Liver (tissue), 9 donors: Measurements from ENCODE around the gene CALCA. TPM values are rescaled to one million over a fixed set of nuclear protein-coding genes. Genes with fewer than 3 reads are reported as not detected.

Experiments used
- DNase-seq: peaks from one replicate; pipeline ENCODE4 v3.0.0-alpha.2; 2017; ENCODE audit warnings: low spot score
- H3K27ac ChIP-seq, 2 donors: one replicate each; pipeline ENCODE4 v1.7.0; 2013; ENCODE audit warnings: inconsistent platforms in 2 of 2, low read length in 2 of 2, control low read depth in 1 of 2, low read depth in 1 of 2, mild to moderate bottlenecking in 1 of 2
- H3K27me3 ChIP-seq, 4 donors: one replicate each; pipeline versions ENCODE4 v1.6.1 to v1.7.0; 2013; ENCODE audit warnings: low read length in 3 of 4, inconsistent platforms in 1 of 4, mild to moderate bottlenecking in 1 of 4, moderate library complexity in 1 of 4; ENCODE audit not compliant: control insufficient read depth in 4 of 4, insufficient read depth in 4 of 4
- H3K36me3 ChIP-seq, 4 donors: one replicate each; pipeline versions ENCODE4 v1.6.1 to v1.7.0; 2013; ENCODE audit warnings: low read length in 3 of 4, mild to moderate bottlenecking in 3 of 4, low read depth in 1 of 4, moderate library complexity in 1 of 4; ENCODE audit not compliant: control insufficient read depth in 4 of 4, insufficient read depth in 3 of 4
- H3K4me1 ChIP-seq, 4 donors: one replicate each; pipeline versions ENCODE4 v1.6.1 to v1.7.0; 2013; ENCODE audit warnings: low read length in 3 of 4, mild to moderate bottlenecking in 3 of 4, moderate library complexity in 1 of 4; ENCODE audit not compliant: control insufficient read depth in 4 of 4, insufficient read depth in 4 of 4
- H3K4me3 ChIP-seq, 3 donors: one replicate each; pipeline versions ENCODE4 v1.6.1 to v1.7.0; 2013; ENCODE audit warnings: low read length in 3 of 3, control low read depth in 1 of 3, low read depth in 1 of 3, mild to moderate bottlenecking in 1 of 3
- H3K9ac ChIP-seq, 2 donors: one replicate each; pipeline ENCODE4 v1.7.0; 2013; ENCODE audit warnings: low read length in 2 of 2, mild to moderate bottlenecking in 2 of 2, moderate library complexity in 2 of 2, control low read depth in 1 of 2, low read depth in 1 of 2
- H3K9me3 ChIP-seq, 4 donors: one replicate each; pipeline versions ENCODE4 v1.6.1 to v1.7.0; 2013; ENCODE audit warnings: low read length in 3 of 4; ENCODE audit not compliant: control insufficient read depth in 4 of 4
- ATF3 ChIP-seq: IDR thresholded peaks from 2 replicates; pipeline ENCODE4 v1.6.1; 2016; ENCODE audit warnings: antibody characterized with exemption
- CTCF ChIP-seq: fragments of 150-350 bp; IDR thresholded peaks from 2 replicates; pipeline ENCODE4 v1.5.1; 2017; ENCODE audit warnings: improper control_type of control experiment, low read depth, low read length; ENCODE audit not compliant: missing input control
- FOXA1 ChIP-seq: IDR thresholded peaks from 2 replicates; pipeline ENCODE4 v1.6.1; 2016; ENCODE audit warnings: antibody characterized with exemption
- FOXA2 ChIP-seq: IDR thresholded peaks from 2 replicates; pipeline ENCODE4 v1.6.1; 2016; ENCODE audit warnings: antibody characterized with exemption
- HNF4A ChIP-seq, 2 donors: conservative IDR thresholded peaks; 2 replicates each; pipeline ENCODE4 v1.6.1; 2016; ENCODE audit warnings: antibody characterized with exemption in 2 of 2, mild to moderate bottlenecking in 2 of 2
- HNF4G ChIP-seq: IDR thresholded peaks from 2 replicates; pipeline ENCODE4 v1.6.1; 2016; ENCODE audit warnings: antibody characterized with exemption
- NR2F2 ChIP-seq: IDR thresholded peaks from 2 replicates; pipeline ENCODE4 v1.6.1; 2016; ENCODE audit warnings: antibody characterized with exemption
- RAD21 ChIP-seq, 2 donors: IDR thresholded peaks; 2 replicates each; pipeline ENCODE4 v1.6.1; 2016; ENCODE audit warnings: antibody characterized with exemption in 2 of 2, mild to moderate bottlenecking in 2 of 2
- REST ChIP-seq: IDR thresholded peaks from 2 replicates; pipeline ENCODE4 v1.6.1; 2016; ENCODE audit warnings: antibody characterized with exemption, mild to moderate bottlenecking
- RXRA ChIP-seq, 2 donors: IDR thresholded peaks; 2 replicates each; pipeline ENCODE4 v1.6.1; 2017 to 2018; ENCODE audit warnings: antibody characterized with exemption in 2 of 2, mild to moderate bottlenecking in 1 of 2
- SP1 ChIP-seq: IDR thresholded peaks from 2 replicates; pipeline ENCODE4 v1.6.1; 2018; ENCODE audit warnings: antibody characterized with exemption, mild to moderate bottlenecking
- ZBTB33 ChIP-seq: IDR thresholded peaks from 2 replicates; pipeline ENCODE4 v1.6.1; 2016; ENCODE audit warnings: antibody characterized with exemption
- WGBS: extraction: QIAGEN DNeasy Blood & Tissue Kit; methylation state at CpG from one replicate; pipeline ENCODE4 v1.1.7; 2013; 5-methylcytosine and 5-hydroxymethylcytosine counted together
- polyA plus RNA-seq, 2 donors: library from polyadenylated mRNA; stranded (reverse) in 1 of 2; unstranded in 1 of 2; fragments of 200-250 nt in 1 of 2; fragments of >200 nt in 1 of 2; fragmentation: Nextera tagmentation in 1 of 2; extraction: Ambion mirVana in 1 of 2; gene quantifications; one replicate each; pipeline versions ENCODE4 v1.2.1 to v1.2.3, GENCODE V29; 2013 to 2015
- total RNA-seq, 2 donors: library from RNA; depleted of rRNA; stranded (reverse); fragments of >200 nt; gene quantifications; one replicate each; pipeline ENCODE4 v1.2.3, GENCODE V29; 2014
- donor health status: healthy.
- donor health status: healthy.
- donor health status: healthy.
- donor health status: healthy.
- donor health status: healthy.

CALCA gene
- total and polyA plus RNA-seq, 4 donors = 0.33 to 34.7 (median 7.6) TPM

- Histone ChIP-seq H3K4me3 (no peak overlapping the region), H3K27me3 (peaks cover 8 to 14% (median 12%) of the 10 kb centered on the region in 4 donors)
Observed at GRCh38 chr11:14972581-14973495, 687 bp upstream of the CALCA start.

GRCh38 chr11:14969901-14970323 is 2.2 kb downstream of the CALCA start:
- TF ChIP-seq RXRA (IDR thresholded peaks at IDR 0.05) = no peak
- TF ChIP-seq CTCF = peak; percentile 46
- TF ChIP-seq RAD21 (IDR thresholded peaks at IDR 0.05) = peak; percentile 47 to 71
- H3K9ac ChIP-seq = no peak overlapping the region
- no peak overlapping the region for H3K4me3 ChIP-seq
- no peaks in the 10 kb centered on the region for H3K36me3 ChIP-seq
- no peak overlapping the region for H3K27ac ChIP-seq
- DNase-seq = peak; percentile 60
- no peaks in the 10 kb centered on the region for H3K9me3 ChIP-seq
- WGBS = 21% methylated on average over 7 of the region's 7 CpGs
- H3K4me1 ChIP-seq = peaks cover 5 to 31% (median 23%) of the 10 kb centered on the region in 4 donors
- H3K27me3 ChIP-seq = peaks cover 8 to 14% (median 11%) of the 10 kb centered on the region in 4 donors

More at GRCh38 chr11:14972581-14973495, 687 bp upstream of the CALCA start:
- WGBS = 20% methylated on average over 22 of the region's 22 CpGs
- Histone ChIP-seq H3K9ac (no peak overlapping the region), H3K36me3 (no peaks in the 10 kb centered on the region), H3K4me1 (peaks cover 5 to 42% (median 33%) of the 10 kb centered on the region in 4 donors), H3K9me3 (no peaks in the 10 kb centered on the region), H3K27ac (no peak overlapping the region)
- TF ChIP-seq ATF3 = no peak
- no peak for TF ChIP-seq NR2F2
- TF ChIP-seq FOXA1 = no peak
- no peak for TF ChIP-seq ZBTB33
- TF ChIP-seq REST = no peak
- no peak for TF ChIP-seq HNF4A (conservative IDR thresholded peaks at IDR 0.05)
- no peak for TF ChIP-seq RAD21 (IDR thresholded peaks at IDR 0.05)
- no peak for TF ChIP-seq HNF4G
- no peak for TF ChIP-seq FOXA2
- no peak for TF ChIP-seq SP1
- no peak for DNase-seq
